Keratinocyte (primary cell): ENCODE data around the gene STK16. TPM values are rescaled to one million over a fixed set of nuclear protein-coding genes. Genes with fewer than 3 reads are reported as not detected.
A peak's percentile ranks its signal among the peaks of the same experiment; 100 is the strongest.

Source experiments
- DNase-seq: peaks from one replicate; pipeline ENCODE4 v3.0.0-alpha.2; 2011; ENCODE audit warnings: low read depth, missing footprints, low spot score
- FAIRE-seq: peaks from 2 replicates; lab custom pipeline; 2011; peaks lifted over from hg19 to GRCh38; lab: Jason Lieb, UNC
- H2AFZ ChIP-seq: 2 replicates; pipeline ENCODE4 v1.6.0; 2012; ENCODE audit warnings: low read length, control low read depth, inconsistent platforms; ENCODE audit not compliant: control insufficient read depth
- H3K27ac ChIP-seq: 2 replicates; pipeline ENCODE4 v1.5.1; 2011; ENCODE audit warnings: low read length; ENCODE audit not compliant: control insufficient read depth, insufficient read depth
- H3K27me3 ChIP-seq: 3 replicates; pipeline ENCODE4 v1.6.0; 2011; ENCODE audit warnings: low read length; ENCODE audit not compliant: control insufficient read depth, insufficient read depth; ENCODE audit errors: extremely low read depth
- H3K36me3 ChIP-seq, 2 experiments: 2 replicates in 1 of 2; 3 replicates in 1 of 2; pipeline ENCODE4 v1.5.1; 2011; ENCODE audit warnings: low read length in 2 of 2, mild to moderate bottlenecking in 1 of 2; ENCODE audit not compliant: control insufficient read depth in 2 of 2, insufficient read depth in 2 of 2; ENCODE audit errors: extremely low read depth in 1 of 2
- H3K4me1 ChIP-seq: 3 replicates; pipeline ENCODE4 v1.5.1; 2011; ENCODE audit warnings: low read length; ENCODE audit not compliant: control insufficient read depth, insufficient read depth; ENCODE audit errors: extremely low read depth
- H3K4me2 ChIP-seq: 3 replicates; pipeline ENCODE4 v1.6.0; 2011; ENCODE audit warnings: low read depth, low read length; ENCODE audit not compliant: control insufficient read depth, insufficient read depth; ENCODE audit errors: extremely low read depth
- H3K4me3 ChIP-seq, 3 experiments: fragments of 200-600 bp in 1 of 3; sonication (generic) in 1 of 3; 2 replicates in 2 of 3; 3 replicates in 1 of 3; pipeline ENCODE4 v1.5.1; 2011 to 2016; ENCODE audit warnings: low read length in 3 of 3, mild to moderate bottlenecking in 3 of 3, control low read depth in 2 of 3, inconsistent platforms in 1 of 3, low read depth in 1 of 3, mixed read lengths in 1 of 3, mixed run types in 1 of 3, moderate library complexity in 1 of 3; ENCODE audit not compliant: control insufficient read depth in 2 of 3, insufficient read depth in 2 of 3; ENCODE audit errors: extremely low read depth in 1 of 3
- H3K79me2 ChIP-seq: 2 replicates; pipeline ENCODE4 v1.6.0; 2012; ENCODE audit warnings: low read length; ENCODE audit not compliant: control insufficient read depth, insufficient read depth
- H3K9ac ChIP-seq: 3 replicates; pipeline ENCODE4 v1.6.0; 2011; ENCODE audit warnings: low read length; ENCODE audit not compliant: control insufficient read depth, insufficient read depth; ENCODE audit errors: extremely low read depth
- H3K9me1 ChIP-seq: 3 replicates; pipeline ENCODE4 v1.6.0; 2011; ENCODE audit warnings: low read length; ENCODE audit not compliant: control insufficient read depth, insufficient read depth; ENCODE audit errors: extremely low read depth
- H3K9me3 ChIP-seq: 2 replicates; pipeline ENCODE4 v1.5.1; 2012; ENCODE audit warnings: low read depth, low read length; ENCODE audit not compliant: control insufficient read depth
- H4K20me1 ChIP-seq: 3 replicates; pipeline ENCODE4 v1.6.0; 2011; ENCODE audit warnings: low read length; ENCODE audit not compliant: control insufficient read depth, insufficient read depth; ENCODE audit errors: extremely low read depth
- CTCF ChIP-seq, 3 experiments: IDR thresholded peaks in 1 of 3; conservative IDR thresholded peaks in 1 of 3; optimal IDR thresholded peaks in 1 of 3; 2 replicates in 2 of 3; 3 replicates in 1 of 3; pipeline versions ENCODE3 to v1.5.1; 2011; ENCODE audit warnings: low read length in 3 of 3, mild to moderate bottlenecking in 3 of 3, moderate library complexity in 2 of 3, control low read depth in 1 of 3, inconsistent platforms in 1 of 3; ENCODE audit not compliant: insufficient read depth in 2 of 3; ENCODE audit errors: extremely low read depth in 1 of 3
- EZH2 ChIP-seq: IDR thresholded peaks from one replicate; pipeline ENCODE4 v1.6.1; 2012; ENCODE audit warnings: inconsistent platforms, mild to moderate bottlenecking, low read length, moderate library complexity
- dilution Hi-C: fragments of 300-500 bp; cut with MboI; formaldehyde crosslinking; loops from one replicate; pipeline ENCODE4 v1.7.0; 2020; ENCODE audit warnings: low sequenced_read_pairs; ENCODE audit not compliant: extremely low pct_ligation_motif_present
- polyA plus RNA-seq, 5 experiments: library from polyadenylated mRNA; depleted of rRNA in 3 of 5; stranded (reverse) in 3 of 5; stranded (forward) in 1 of 5; unstranded in 1 of 5; fragments of >200 nt; gene quantifications; 1 replicate in 1 of 5; 2 replicates in 3 of 5; 3 replicates in 1 of 5; pipeline versions ENCODE4 v1.2.1 to v1.2.3, GENCODE V29; 2011 to 2012; ENCODE audit warnings: missing spikeins in 2 of 5, low read depth in 1 of 5, low replicate concordance in 1 of 5

Gene STK16
- polyA plus RNA-seq, 1 donor (not counting 4 experiments of a cell fraction or from before 2014, with no cell fraction given), result 35.8 TPM

DNA sequence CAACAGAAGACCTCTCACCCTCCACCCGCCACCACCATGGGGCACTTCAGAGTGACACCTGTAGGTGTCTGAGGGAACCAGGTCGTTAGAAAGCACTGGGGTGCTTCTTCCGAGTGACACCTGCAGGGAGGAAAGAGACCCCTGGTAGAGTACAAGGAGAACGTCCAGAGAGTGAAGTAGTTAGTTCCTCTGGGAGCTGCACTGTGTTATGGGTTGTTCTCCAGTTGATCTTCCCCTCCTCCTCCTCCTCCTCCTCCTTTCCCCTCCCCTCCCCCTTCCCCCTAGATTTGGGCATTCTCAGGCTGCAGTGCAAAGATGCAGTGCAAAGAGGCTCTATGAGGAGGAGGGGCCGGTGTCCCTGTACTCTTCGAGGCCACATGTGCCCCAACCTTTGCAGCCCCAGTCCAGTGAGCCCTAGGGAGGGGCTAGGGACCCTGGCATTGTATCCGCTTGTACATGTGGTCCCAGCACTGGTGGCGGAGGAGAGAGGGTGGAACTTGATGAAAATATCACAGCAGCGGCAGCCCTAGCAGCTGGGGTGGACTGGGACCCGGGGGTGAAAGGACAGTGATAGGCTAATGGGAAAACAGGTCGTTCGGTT, 34.7 kb downstream of the STK16 start:
- DNase-seq, result no peak
- dilution Hi-C loops, result no loop called here
- TF ChIP-seq CTCF (optimal IDR thresholded peaks at IDR 0.05 in 1 of 3, IDR thresholded peaks at IDR 0.05 in 1 of 3, conservative IDR thresholded peaks at IDR 0.05 in 1 of 3; ENCODE audit: extremely low read depth in 1 of 3, insufficient read depth in 2 of 3, low read length in 3 of 3) (peak in 1 of 3 experiments; percentile 2), EZH2 (no peak)
- Histone ChIP-seq H3K9ac (peak overlapping the region; percentile 86), H3K79me2 (peaks cover 7% of the 10 kb centered on the region), H3K4me1 (peaks cover 40% of the 10 kb centered on the region), H4K20me1 (no peaks in the 10 kb centered on the region), H3K36me3 (peaks cover 23 to 27% of the 10 kb centered on the region in 2 experiments), H3K27ac (peak overlapping the region; percentile 97), H3K4me2 (peak overlapping the region; percentile 98), H2AFZ (no peak overlapping the region), H3K9me1 (no peaks in the 10 kb centered on the region), H3K27me3 (no peaks in the 10 kb centered on the region), H3K4me3 (peak overlapping the region; percentile 48 to 88 (median 88)), H3K9me3 (no peaks in the 10 kb centered on the region)
- no peak for FAIRE-seq

DNA sequence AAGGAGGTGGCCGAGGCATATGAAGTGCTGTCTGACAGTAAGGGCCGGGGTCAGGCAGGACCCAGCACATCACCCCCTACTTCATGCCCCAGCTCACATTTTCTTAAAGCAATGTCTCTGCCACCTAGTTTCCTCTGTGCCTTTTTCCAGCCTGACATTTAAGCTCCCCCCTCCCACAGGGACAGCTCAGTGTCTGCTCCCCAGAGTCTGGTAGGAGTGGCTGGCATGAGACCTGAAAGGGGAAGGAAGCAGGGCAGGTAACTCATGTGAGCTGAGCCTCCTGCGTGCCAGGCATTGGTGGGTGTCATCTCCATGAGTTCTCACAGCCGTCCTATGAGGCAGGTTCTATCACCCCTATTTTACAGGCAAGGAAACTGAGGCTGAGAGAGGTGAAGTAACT, 35.4 kb downstream of the STK16 start:
- Histone ChIP-seq H3K27me3 (no peaks in the 10 kb centered on the region), H3K4me3 (no peak overlapping the region), H3K4me2 (no peak overlapping the region), H4K20me1 (no peaks in the 10 kb centered on the region), H3K36me3 (peaks cover 23 to 27% of the 10 kb centered on the region in 2 experiments), H3K4me1 (peaks cover 42% of the 10 kb centered on the region), H3K27ac (no peak overlapping the region), H3K79me2 (peaks cover 7% of the 10 kb centered on the region), H3K9me1 (no peaks in the 10 kb centered on the region), H3K9ac (no peak overlapping the region), H2AFZ (no peak overlapping the region), H3K9me3 (no peaks in the 10 kb centered on the region)
- dilution Hi-C loops, result no loop called here
- FAIRE-seq (no peak), DNase-seq (no peak)
- TF ChIP-seq CTCF (optimal IDR thresholded peaks at IDR 0.05 in 1 of 3, IDR thresholded peaks at IDR 0.05 in 1 of 3, conservative IDR thresholded peaks at IDR 0.05 in 1 of 3; ENCODE audit: extremely low read depth in 1 of 3, insufficient read depth in 2 of 3, low read length in 3 of 3) (no peak), EZH2 (no peak)
